Common myeloid progenitor, CD34-positive (primary cell): ENCODE results near the gene SDC1.
A peak's percentile ranks its signal among the peaks of the same experiment; 100 is the strongest.

ENCODE experiments used
- CTCF ChIA-PET: fragments of 350-600 bp; sonication (Branson Sonifier 250); formaldehyde crosslinking; loops from one replicate; lab custom pipeline; 2021; ENCODE audit warnings: antibody characterized with exemption; lab: Charles Lee
- POLR2A ChIA-PET: fragments of 350-600 bp; sonication (Branson Sonifier 250); formaldehyde crosslinking; loops from one replicate; lab custom pipeline; 2021; ENCODE audit warnings: antibody characterized with exemption; lab: Charles Lee
- DNase-seq, 3 donors: peaks; one replicate each; pipeline versions ENCODE4 v3.0.0 to v3.0.0-alpha.2; 2013
- H3K27ac ChIP-seq, 2 experiments: 1 replicate in 1 of 2; 2 replicates in 1 of 2; pipeline ENCODE4 v1.7.0; 2013; ENCODE audit warnings: inconsistent platforms in 2 of 2, low read length in 2 of 2, mild to moderate bottlenecking in 2 of 2, low read depth in 1 of 2, moderate library complexity in 1 of 2; ENCODE audit not compliant: severe bottlenecking in 2 of 2, insufficient read depth in 1 of 2, poor library complexity in 1 of 2
- H3K27me3 ChIP-seq, 5 experiments: replicated peaks in 2 of 5; 1 replicate in 3 of 5; 2 replicates in 2 of 5; pipeline versions ENCODE4 v1.6.1 to v1.7.0; 2013; ENCODE audit warnings: low read length in 4 of 5, mild to moderate bottlenecking in 2 of 5, moderate library complexity in 2 of 5, inconsistent platforms in 1 of 5; ENCODE audit not compliant: insufficient read depth in 5 of 5, control insufficient read depth in 4 of 5
- H3K36me3 ChIP-seq, 4 experiments: 1 replicate in 2 of 4; 2 replicates in 2 of 4; pipeline versions ENCODE4 v1.6.1 to v1.7.0; 2013; ENCODE audit warnings: low read length in 3 of 4, control low read depth in 1 of 4, mild to moderate bottlenecking in 1 of 4; ENCODE audit not compliant: control insufficient read depth in 4 of 4, insufficient read depth in 4 of 4
- H3K4me1 ChIP-seq, 4 experiments: 1 replicate in 3 of 4; 2 replicates in 1 of 4; pipeline versions ENCODE4 v1.6.1 to v1.7.1; 2013; ENCODE audit warnings: low read length in 3 of 4, mild to moderate bottlenecking in 3 of 4, control low read depth in 1 of 4, inconsistent platforms in 1 of 4, moderate library complexity in 1 of 4; ENCODE audit not compliant: control insufficient read depth in 4 of 4, insufficient read depth in 4 of 4; ENCODE audit errors: control extremely low read depth in 1 of 4
- H3K4me3 ChIP-seq, 7 experiments: 1 replicate in 4 of 7; 2 replicates in 3 of 7; pipeline versions ENCODE4 v1.5.1 to v1.7.0; 2013; ENCODE audit warnings: mild to moderate bottlenecking in 7 of 7, low read length in 6 of 7, moderate library complexity in 6 of 7, inconsistent platforms in 2 of 7, low read depth in 2 of 7, control low read depth in 1 of 7; ENCODE audit not compliant: insufficient read depth in 4 of 7, control insufficient read depth in 1 of 7; ENCODE audit errors: extremely low read depth in 1 of 7
- H3K9me3 ChIP-seq, 5 experiments: 1 replicate in 4 of 5; 2 replicates in 1 of 5; pipeline versions ENCODE4 v1.6.1 to v1.7.1; 2013; ENCODE audit warnings: low read length in 4 of 5, mild to moderate bottlenecking in 2 of 5, inconsistent platforms in 1 of 5, low read depth in 1 of 5, moderate library complexity in 1 of 5; ENCODE audit not compliant: control insufficient read depth in 4 of 5, insufficient read depth in 2 of 5; ENCODE audit errors: control extremely low read depth in 1 of 5
- WGBS: methylation state at CpG from one replicate; pipeline ENCODE4 v1.1.5; 2013; ENCODE audit not compliant: insufficient coverage; 5-methylcytosine and 5-hydroxymethylcytosine counted together

The SDC1 gene

DNA sequence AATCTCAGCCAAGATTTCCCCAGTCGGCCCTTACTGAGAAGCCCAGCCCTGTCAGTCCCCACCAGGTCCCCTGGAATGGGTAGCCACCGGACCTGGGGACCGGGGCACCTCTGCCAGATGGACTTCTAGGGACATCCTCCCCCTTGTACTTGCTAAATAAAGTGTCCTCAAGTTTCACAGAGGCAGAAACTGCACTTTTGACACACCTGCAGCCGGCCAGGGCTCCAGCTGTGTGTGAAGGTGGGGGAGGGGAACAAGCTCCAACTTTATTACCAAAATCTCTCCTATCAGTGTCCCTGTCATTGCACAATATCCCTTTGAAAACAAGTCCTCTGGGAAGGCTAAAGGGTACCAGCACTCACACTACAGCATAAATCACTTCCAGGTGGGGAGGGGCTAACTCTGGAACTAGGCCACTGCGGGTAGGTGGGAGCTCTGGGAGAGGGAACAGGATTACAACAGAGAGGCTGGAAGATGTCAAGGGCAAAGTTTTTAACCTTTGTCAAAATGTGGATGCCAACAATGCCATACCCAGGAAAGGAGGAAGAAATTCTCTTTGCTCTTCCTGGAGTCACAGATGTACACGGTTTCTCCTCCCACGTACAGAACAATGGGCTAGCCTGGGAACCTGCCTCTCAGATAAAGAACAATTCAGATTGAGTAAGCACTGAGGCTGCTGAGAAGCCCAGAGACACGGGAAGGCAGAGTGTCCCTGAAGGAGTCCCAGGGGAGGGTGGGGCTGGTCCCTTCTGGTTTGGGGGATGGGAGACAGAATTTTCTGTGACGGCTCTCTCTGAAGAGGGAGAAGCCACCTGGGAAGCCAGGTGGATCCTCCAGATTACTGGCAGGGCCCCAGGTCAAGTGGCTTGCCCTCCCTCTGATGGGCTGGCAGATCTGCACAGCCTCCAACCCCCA is 11.0 kb downstream of the SDC1 start:
- ChIA-PET POLR2A (no interaction called here), CTCF (interaction anchor here (1.1 to 2.2 kb wide), 3 partner anchors 12 to 119 kb away, joined by 3 to 5 read pairs (median 4); no protein-coding TSS in a partner anchor)
- WGBS = 78% methylated on average over 5 of the region's 9 CpGs
- Histone ChIP-seq H3K4me3 (no peak overlapping the region), H3K27ac (no peak overlapping the region), H3K36me3 (no peaks in the 10 kb centered on the region), H3K9me3 (no peaks in the 10 kb centered on the region), H3K4me1 (peaks cover 0 to 11% (median 8%) of the 10 kb centered on the region in 4 experiments), H3K27me3 (peaks cover 0 to 2% (median 0%) of the 10 kb centered on the region in 5 experiments)
- no peak for DNase-seq

DNA sequence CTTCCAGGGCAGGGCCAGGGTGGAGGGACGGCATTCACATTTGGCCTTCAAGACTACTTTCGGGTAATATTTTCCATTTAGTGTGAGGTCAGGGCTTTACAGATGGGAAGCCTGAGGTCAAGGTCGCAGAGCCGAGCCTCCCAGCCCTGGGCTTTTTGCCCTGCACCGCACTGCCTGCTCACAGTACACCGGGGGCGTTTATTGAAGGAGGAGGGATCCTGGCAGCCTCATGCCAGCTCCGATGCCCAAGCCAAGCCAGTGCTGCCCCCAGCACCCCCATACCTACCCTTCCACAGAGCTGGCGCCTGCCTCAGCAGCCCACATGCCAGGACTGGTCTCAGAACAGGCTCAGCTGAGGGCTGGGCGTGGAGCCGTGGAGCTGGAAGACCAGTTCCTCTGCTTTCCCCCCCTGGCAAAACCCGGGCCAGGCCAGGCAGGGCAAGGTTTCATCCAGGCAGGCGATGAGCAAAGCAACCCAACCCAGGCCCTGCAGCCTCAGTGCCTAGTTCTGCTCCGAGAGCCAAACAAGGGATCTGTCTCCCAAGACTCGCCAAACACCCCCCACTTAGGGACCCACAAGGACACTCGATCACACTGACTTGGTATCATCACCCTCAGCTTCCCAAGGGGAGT is 11.9 kb downstream of the SDC1 start:
- Histone ChIP-seq H3K36me3 (no peaks in the 10 kb centered on the region), H3K9me3 (no peaks in the 10 kb centered on the region), H3K27ac (no peak overlapping the region), H3K4me3 (no peak overlapping the region), H3K4me1 (peaks cover 0 to 11% (median 8%) of the 10 kb centered on the region in 4 experiments), H3K27me3 (peaks cover 0 to 2% (median 0%) of the 10 kb centered on the region in 5 experiments)
- 96% methylated on average over 10 of the region's 16 CpGs for WGBS
- DNase-seq = no peak
- CTCF ChIA-PET = interaction anchor here (0.8 to 2.2 kb wide), 4 partner anchors 13 to 118 kb away, joined by 3 to 5 read pairs (median 4); no protein-coding TSS in a partner anchor
- POLR2A ChIA-PET = no interaction called here

DNA sequence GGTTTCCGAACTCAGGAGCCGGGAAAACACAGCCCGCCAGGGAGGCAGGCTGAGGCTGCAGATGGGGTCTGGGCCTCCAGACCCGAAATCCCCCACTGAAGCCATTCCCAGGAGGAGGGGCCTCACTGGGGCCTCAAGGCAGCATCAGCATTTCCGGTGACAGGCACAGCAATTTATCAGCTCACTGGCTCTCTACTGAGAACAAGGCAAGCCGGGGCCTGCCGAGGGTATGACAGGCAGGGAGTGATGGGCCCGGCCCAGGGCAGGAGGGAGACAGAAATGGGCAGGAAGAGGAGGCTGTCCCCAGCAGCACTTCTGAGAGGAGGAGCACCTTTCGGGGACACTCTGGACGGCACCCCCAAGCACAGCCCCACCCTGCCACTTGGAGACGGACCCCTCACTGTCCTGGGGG is 12.5 kb downstream of the SDC1 start:
- Histone ChIP-seq H3K4me1 (peaks cover 0 to 11% (median 8%) of the 10 kb centered on the region in 4 experiments), H3K9me3 (no peaks in the 10 kb centered on the region), H3K36me3 (no peaks in the 10 kb centered on the region), H3K27me3 (peaks cover 0 to 2% (median 0%) of the 10 kb centered on the region in 5 experiments), H3K4me3 (no peak overlapping the region), H3K27ac (no peak overlapping the region)
- POLR2A ChIA-PET = no interaction called here
- CTCF ChIA-PET = interaction anchor here (0.8 to 1.6 kb wide), 3 partner anchors 27 to 117 kb away, joined by 3 to 4 read pairs (median 4); no protein-coding TSS in a partner anchor
- peak in 2 of 3 donors; percentile 33 to 48 for DNase-seq
- WGBS = 72% methylated on average over 7 of the region's 11 CpGs

DNA sequence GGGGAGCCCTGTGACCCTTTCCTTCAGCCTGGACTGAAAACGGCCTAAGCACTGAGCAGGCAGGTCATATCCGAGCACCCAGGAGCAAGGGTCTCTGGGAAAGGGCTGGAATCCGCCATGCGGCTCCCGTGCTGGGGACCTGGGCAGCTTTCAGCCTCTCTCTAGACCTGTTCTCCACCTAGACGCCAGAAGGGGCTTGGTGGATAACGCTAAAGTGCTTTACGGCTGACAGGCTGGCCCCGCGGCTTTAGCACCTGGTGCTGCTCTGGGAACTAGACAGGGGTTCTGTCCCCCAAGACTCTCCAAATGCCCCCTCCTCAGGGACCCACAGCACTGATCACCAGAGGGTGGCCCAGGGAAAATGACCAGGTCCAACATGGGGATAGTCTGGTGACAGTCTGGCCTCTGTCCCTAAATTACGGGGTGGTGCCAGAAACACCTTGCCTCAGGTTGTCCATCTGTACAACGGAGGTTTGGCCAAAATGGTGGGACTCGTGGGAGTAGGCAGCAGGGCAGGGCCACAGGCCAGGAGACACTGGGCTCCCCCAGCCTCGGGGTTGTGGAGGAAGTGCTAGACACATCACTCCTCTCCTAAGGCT is 13.0 kb downstream of the SDC1 start:
- Histone ChIP-seq H3K36me3 (no peaks in the 10 kb centered on the region), H3K27ac (no peak overlapping the region)
- CTCF ChIA-PET = interaction anchor here (1.6 kb wide), 1 partner anchor 14 kb away, joined by 9 read pairs; the partner anchor contains the start of gene SDC1

DNA sequence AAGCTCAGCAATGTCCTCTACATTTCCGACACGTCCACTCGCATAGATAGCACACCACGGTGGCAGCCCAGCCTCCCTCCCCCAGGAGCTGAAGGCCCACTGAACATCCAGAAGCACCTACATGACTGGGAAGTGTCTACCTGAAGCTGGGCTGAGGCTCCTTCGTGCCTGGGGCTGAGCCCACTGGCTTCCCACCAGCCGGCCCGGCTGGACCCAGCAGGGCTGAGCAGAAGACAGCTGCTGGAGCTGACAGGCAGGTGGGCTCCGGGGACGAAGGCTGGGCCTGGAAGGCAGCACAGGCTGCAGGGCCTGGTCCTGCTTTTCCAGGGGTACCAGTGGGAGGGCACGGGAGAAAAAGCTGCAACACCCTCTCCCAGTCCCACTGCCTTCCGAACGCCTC is 13.5 kb downstream of the SDC1 start:
- Histone ChIP-seq H3K9me3 (no peaks in the 10 kb centered on the region), H3K36me3 (no peaks in the 10 kb centered on the region), H3K27ac (no peak overlapping the region), H3K4me1 (peaks cover 0 to 18% (median 13%) of the 10 kb centered on the region in 4 experiments), H3K4me3 (no peak overlapping the region), H3K27me3 (peaks cover 0 to 2% (median 0%) of the 10 kb centered on the region in 5 experiments)
- no peak for DNase-seq
- WGBS = 98% methylated on average over 11 of the region's 12 CpGs
- POLR2A ChIA-PET = no interaction called here
- CTCF ChIA-PET = interaction anchor here (1.0 to 1.6 kb wide), 2 partner anchors 14 to 103 kb away, joined by 3 to 9 read pairs; partner anchors contain the start of gene SDC1

More for the DNA sequence above, 13.0 kb downstream of the SDC1 start:
- POLR2A ChIA-PET = no interaction called here
- peaks cover 0 to 2% (median 0%) of the 10 kb centered on the region in 5 experiments for H3K27me3 ChIP-seq
- no peak for DNase-seq
- H3K4me3 ChIP-seq = no peak overlapping the region
- H3K4me1 ChIP-seq = peaks cover 0 to 13% (median 10%) of the 10 kb centered on the region in 4 experiments
- 88% methylated on average over 14 of the region's 14 CpGs for WGBS
- H3K9me3 ChIP-seq = no peaks in the 10 kb centered on the region

DNA sequence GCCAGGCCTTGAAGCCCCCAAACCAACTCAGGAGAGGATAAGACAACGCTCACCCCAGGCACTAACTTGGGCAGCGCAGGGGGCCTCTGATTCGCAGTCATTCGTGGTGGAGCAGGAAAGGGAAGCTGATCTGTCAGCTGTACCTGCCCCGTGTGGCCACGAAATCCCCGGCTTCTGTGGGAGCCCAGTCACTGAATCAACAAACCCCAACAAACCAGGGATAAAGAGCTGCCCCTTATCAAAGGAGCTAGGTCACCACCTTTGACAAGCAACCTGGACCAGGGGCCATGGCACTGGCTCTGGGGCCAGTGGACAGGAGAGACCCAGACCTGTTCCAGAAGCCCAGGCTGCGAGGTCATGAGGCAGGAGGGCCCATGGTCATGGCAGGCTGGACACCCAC is 14.5 kb downstream of the SDC1 start:
- H3K4me3 ChIP-seq = no peak overlapping the region
- CTCF ChIA-PET = interaction anchor here (0.6 to 2.0 kb wide), 4 partner anchors 15 to 261 kb away, joined by 3 to 9 read pairs (median 6); partner anchors contain the start of gene SDC1
- peaks cover 0 to 2% (median 0%) of the 10 kb centered on the region in 5 experiments for H3K27me3 ChIP-seq
- no peaks in the 10 kb centered on the region for H3K9me3 ChIP-seq
- peak in 2 of 3 donors; percentile 49 to 60 for DNase-seq
- H3K27ac ChIP-seq = no peak overlapping the region
- H3K4me1 ChIP-seq = peaks cover 0 to 18% (median 13%) of the 10 kb centered on the region in 4 experiments
- no peaks in the 10 kb centered on the region for H3K36me3 ChIP-seq
- WGBS = 22% methylated on average over 8 of the region's 8 CpGs
- POLR2A ChIA-PET = interaction anchor here (0.9 kb wide), 1 partner anchor 341 kb away, joined by 3 read pairs; no protein-coding TSS in a partner anchor
